Measurements from ENCODE around the gene UGT2B17.

- no peak for TF ChIP-seq CTCF (conservative IDR thresholded peaks at IDR 0.05; ENCODE audit: low read depth, low read length)
- TF ChIP-seq EZH2 (IDR thresholded peaks at IDR 0.05; ENCODE audit: borderline replicate concordance, low read depth, low read length, poor library complexity, severe bottlenecking) = no peak
Observed at GRCh38 chr4:68615699-68616422, 39.7 kb upstream of the UGT2B17 start.
